ENCODE measurements around the gene RPUSD3.
"Not testable (repeated sequence)": the region's sequence is repeated elsewhere in the genome, so short reads cannot be mapped to it uniquely, and the experiment has no call there.

DNA sequence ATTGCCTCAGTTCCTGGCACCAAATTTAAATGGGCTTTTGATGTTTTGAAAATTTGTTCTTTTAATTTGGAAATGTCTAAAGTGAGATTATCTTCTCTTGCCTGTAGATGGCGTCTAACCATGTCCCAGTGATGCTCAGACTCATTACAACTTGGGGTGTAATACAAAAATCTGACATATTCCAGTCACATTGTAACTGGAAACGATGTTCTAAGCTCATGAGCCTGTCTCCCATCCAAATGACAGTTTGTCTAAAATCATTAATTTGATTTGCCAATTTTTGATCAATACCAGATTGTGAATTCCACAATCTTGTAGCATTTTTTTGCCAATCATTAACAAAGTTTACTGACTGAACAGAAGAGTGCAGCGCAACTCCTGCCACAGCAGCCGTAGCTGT lies 5.1 kb upstream of the RPUSD3 start:
- TF ChIP-seq, protein P1, sequence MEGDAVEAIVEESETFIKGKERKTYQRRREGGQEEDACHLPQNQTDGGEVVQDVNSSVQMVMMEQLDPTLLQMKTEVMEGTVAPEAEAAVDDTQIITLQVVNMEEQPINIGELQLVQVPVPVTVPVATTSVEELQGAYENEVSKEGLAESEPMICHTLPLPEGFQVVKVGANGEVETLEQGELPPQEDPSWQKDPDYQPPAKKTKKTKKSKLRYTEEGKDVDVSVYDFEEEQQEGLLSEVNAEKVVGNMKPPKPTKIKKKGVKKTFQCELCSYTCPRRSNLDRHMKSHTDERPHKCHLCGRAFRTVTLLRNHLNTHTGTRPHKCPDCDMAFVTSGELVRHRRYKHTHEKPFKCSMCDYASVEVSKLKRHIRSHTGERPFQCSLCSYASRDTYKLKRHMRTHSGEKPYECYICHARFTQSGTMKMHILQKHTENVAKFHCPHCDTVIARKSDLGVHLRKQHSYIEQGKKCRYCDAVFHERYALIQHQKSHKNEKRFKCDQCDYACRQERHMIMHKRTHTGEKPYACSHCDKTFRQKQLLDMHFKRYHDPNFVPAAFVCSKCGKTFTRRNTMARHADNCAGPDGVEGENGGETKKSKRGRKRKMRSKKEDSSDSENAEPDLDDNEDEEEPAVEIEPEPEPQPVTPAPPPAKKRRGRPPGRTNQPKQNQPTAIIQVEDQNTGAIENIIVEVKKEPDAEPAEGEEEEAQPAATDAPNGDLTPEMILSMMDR (conservative IDR thresholded peaks at IDR 0.05; ENCODE audit: low read depth, low read length) = peak; percentile 56
- TF ChIP-seq EZH2 (IDR thresholded peaks at IDR 0.05; ENCODE audit: low read length, unreplicated experiment); EZH2phosphoT487 (IDR thresholded peaks at IDR 0.05; ENCODE audit: borderline replicate concordance, low read length): not testable (repeated sequence)

All from PC-3 (cell line).